GM23338 (cell line): ENCODE data around the gene CLUH. TPM values are rescaled to one million over a fixed set of nuclear protein-coding genes. Genes with fewer than 3 reads are reported as not detected.

Source experiments
- ATAC-seq: fragments of 200-7000 bp; cut with Tn5 transposase; 3 replicates; pipeline ENCODE4 v1.9.1; 2020
- DNase-seq: peaks from one replicate; pipeline ENCODE4 v3.0.0-alpha.2; 2015; ENCODE audit warnings: low spot score
- H2AFZ ChIP-seq: fragments of 200-600 bp; sonication (generic); 2 replicates; pipeline ENCODE4 v1.8.0; 2016; ENCODE audit warnings: antibody characterized with exemption, mild to moderate bottlenecking, moderate library complexity
- H3F3A ChIP-seq: fragments of 200-600 bp; sonication (generic); replicated peaks from 2 replicates; pipeline ENCODE4 v1.8.0; 2017; ENCODE audit warnings: antibody characterized with exemption, mixed run types, low read depth
- H3K27ac ChIP-seq: fragments of 200-600 bp; sonication (generic); 2 replicates; pipeline ENCODE4 v1.6.1; 2016; ENCODE audit warnings: low read depth
- H3K27me3 ChIP-seq: fragments of 200-600 bp; sonication (generic); 2 replicates; pipeline ENCODE4 v1.8.0; 2016; ENCODE audit warnings: mild to moderate bottlenecking, mixed run types, moderate library complexity; ENCODE audit not compliant: insufficient read depth
- H3K36me3 ChIP-seq: fragments of 200-600 bp; sonication (generic); 2 replicates; pipeline ENCODE4 v1.8.0; 2016; ENCODE audit warnings: mild to moderate bottlenecking; ENCODE audit not compliant: insufficient read depth
- H3K4me1 ChIP-seq: fragments of 200-600 bp; sonication (generic); 2 replicates; pipeline ENCODE4 v1.8.0; 2016; ENCODE audit warnings: mild to moderate bottlenecking, moderate library complexity; ENCODE audit not compliant: insufficient read depth
- H3K4me2 ChIP-seq: fragments of 200-600 bp; sonication (generic); 2 replicates; pipeline ENCODE4 v1.7.1; 2017; ENCODE audit warnings: mixed run types
- H3K4me3 ChIP-seq: fragments of 200-600 bp; sonication (generic); 2 replicates; pipeline ENCODE4 v1.6.1; 2016; ENCODE audit warnings: mixed run types
- H3K79me2 ChIP-seq: fragments of 200-600 bp; sonication (generic); replicated peaks from 2 replicates; pipeline ENCODE4 v1.8.0; 2017; ENCODE audit warnings: mild to moderate bottlenecking; ENCODE audit not compliant: insufficient read depth
- H3K9me2 ChIP-seq: fragments of 200-600 bp; sonication (generic); 2 replicates; pipeline ENCODE4 v1.8.0; 2017; ENCODE audit not compliant: insufficient read depth
- H4K20me1 ChIP-seq: fragments of 200-600 bp; sonication (generic); replicated peaks from 2 replicates; pipeline ENCODE4 v1.8.0; 2017; ENCODE audit warnings: mild to moderate bottlenecking; ENCODE audit not compliant: insufficient read depth
- H3K27ac Mint-ChIP-seq: 2 replicates; pipeline ENCODE4 v1.8.0; 2020; ENCODE audit warnings: inconsistent platforms, mild to moderate bottlenecking, moderate library complexity, mixed read lengths
- H3K27me3 Mint-ChIP-seq: 3 replicates; pipeline ENCODE4 v1.8.0; 2022; ENCODE audit warnings: low read depth, mild to moderate bottlenecking, moderate library complexity, mixed read lengths, inconsistent platforms; ENCODE audit not compliant: insufficient read depth, poor library complexity
- H3K36me3 Mint-ChIP-seq: 3 replicates; pipeline ENCODE4 v1.8.0; 2021; ENCODE audit warnings: low read depth, mild to moderate bottlenecking, inconsistent platforms, moderate library complexity, mixed read lengths
- H3K4me1 Mint-ChIP-seq: 3 replicates; pipeline ENCODE4 v1.8.0; 2020; ENCODE audit warnings: mild to moderate bottlenecking, inconsistent platforms, mixed read lengths
- H3K4me3 Mint-ChIP-seq: 3 replicates; pipeline ENCODE4 v1.8.0; 2021; ENCODE audit warnings: moderate library complexity, mild to moderate bottlenecking, inconsistent platforms, mixed read lengths
- H3K9me3 Mint-ChIP-seq: 3 replicates; pipeline ENCODE4 v1.8.0; 2020; ENCODE audit warnings: moderate library complexity, mild to moderate bottlenecking, inconsistent platforms, mixed read lengths
- CREB1 ChIP-seq: fragments of 250-450 bp; sonication (Bioruptor Pico); IDR thresholded peaks from 2 replicates; pipeline ENCODE4 v1.5.0; 2020; ENCODE audit warnings: low read depth, mild to moderate bottlenecking, moderate library complexity
- EZH2 ChIP-seq: fragments of 200-600 bp; sonication (generic); IDR thresholded peaks from one replicate; pipeline ENCODE4 v1.8.0; 2017; ENCODE audit warnings: antibody characterized with exemption, mild to moderate bottlenecking, low read depth; ENCODE audit not compliant: unreplicated experiment
- EZH2phosphoT487 ChIP-seq: fragments of 200-600 bp; sonication (generic); IDR thresholded peaks from one replicate; pipeline ENCODE4 v1.8.1; 2018; ENCODE audit warnings: antibody characterized with exemption; ENCODE audit not compliant: unreplicated experiment
- JUNB ChIP-seq: IDR thresholded peaks from one replicate; pipeline ENCODE4 v1.6.1; 2016; ENCODE audit warnings: antibody characterized with exemption; ENCODE audit not compliant: unreplicated experiment
- NANOG ChIP-seq: IDR thresholded peaks from 2 replicates; pipeline ENCODE4 v1.6.1; 2016; ENCODE audit warnings: antibody characterized with exemption, borderline replicate concordance
- POLR2AphosphoS5 ChIP-seq: IDR thresholded peaks from 2 replicates; pipeline ENCODE4 v1.6.1; 2016; ENCODE audit warnings: antibody characterized with exemption, low read depth
- STAT1 ChIP-seq: IDR thresholded peaks from one replicate; pipeline ENCODE4 v1.6.1; 2016; ENCODE audit warnings: antibody characterized with exemption; ENCODE audit not compliant: unreplicated experiment
- ZNF114 ChIP-seq: fragments of 250-450 bp; sonication (Bioruptor Pico); IDR thresholded peaks from 2 replicates; pipeline ENCODE4 v1.5.0; 2020; ENCODE audit warnings: mild to moderate bottlenecking, moderate library complexity
- ZNF331 ChIP-seq: fragments of 250-450 bp; sonication (Bioruptor Pico); IDR thresholded peaks from 2 replicates; pipeline ENCODE4 v1.5.0; 2020; ENCODE audit warnings: low read depth, mild to moderate bottlenecking, moderate library complexity
- polyA plus RNA-seq: library from polyadenylated mRNA; unstranded; fragments of >200 nt; fragmentation: Nextera tagmentation; extraction: Ambion mirVana; gene quantifications from 2 replicates; pipeline ENCODE4 v1.2.1, GENCODE V29; 2016
- total RNA-seq: library from RNA; depleted of rRNA; stranded (reverse); fragments of >200 nt; shearing (Covaris generic); gene quantifications from 2 replicates; pipeline ENCODE4 v1.2.3, GENCODE V29; 2014
- TF ChIP-seq, protein P1 (sequence below): IDR thresholded peaks from one replicate; pipeline ENCODE4 v1.6.1; 2018; ENCODE audit warnings: antibody characterized with exemption; ENCODE audit not compliant: unreplicated experiment
- TF ChIP-seq, protein P2 (sequence below), 2 experiments: fragments of 200-600 bp in 1 of 2; sonication (generic) in 1 of 2; conservative IDR thresholded peaks; 2 replicates each; pipeline versions ENCODE4 v1.5.1 to v1.6.1; 2016 to 2017; ENCODE audit warnings: antibody characterized with exemption in 2 of 2, low read depth in 2 of 2, mild to moderate bottlenecking in 2 of 2, moderate library complexity in 1 of 2
- TF ChIP-seq, protein P3 (sequence below): fragments of 250-450 bp; sonication (Bioruptor Pico); IDR thresholded peaks from 2 replicates; pipeline ENCODE4 v1.5.0; 2020; ENCODE audit warnings: mild to moderate bottlenecking, moderate library complexity
- TF ChIP-seq, protein P4 (sequence below): IDR thresholded peaks from 2 replicates; pipeline ENCODE4 v1.6.1; 2016; ENCODE audit warnings: antibody characterized with exemption

CLUH gene
- total and polyA plus RNA-seq, 2 experiments from 2014 or later = 23.5 to 90.0 TPM

DNA sequence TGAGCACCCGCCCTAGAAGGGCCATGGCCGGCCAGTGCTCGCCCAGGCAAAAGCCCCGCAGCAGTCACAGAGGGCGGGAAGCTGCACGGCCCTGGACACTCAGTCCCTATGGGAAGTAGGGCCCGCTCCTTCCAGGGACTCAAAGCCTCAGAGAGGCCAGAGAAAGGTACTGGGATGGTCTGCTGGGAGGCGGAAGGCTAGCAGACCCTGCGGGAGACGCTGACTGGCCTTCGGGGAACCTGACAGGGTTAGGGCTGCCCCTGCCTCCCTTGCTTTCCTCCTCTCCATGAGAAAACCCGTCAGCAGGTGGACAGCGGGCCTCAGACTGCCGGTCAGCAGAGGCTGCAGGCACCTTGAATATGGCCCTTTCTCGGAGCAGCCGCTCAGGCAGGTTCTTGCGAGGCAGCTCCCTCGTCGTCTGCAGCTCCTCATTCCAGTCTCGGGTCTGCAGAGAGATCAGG is 11.5 kb downstream of the CLUH start:
- H2AFZ ChIP-seq = no peak overlapping the region
- peaks cover 4% of the 10 kb centered on the region for H4K20me1 ChIP-seq
- DNase-seq (no peak), ATAC-seq (no peak)
- H3K9me2 ChIP-seq = no peaks in the 10 kb centered on the region
- Mint-ChIP-seq H3K9me3 (no peaks in the 10 kb centered on the region), H3K27me3 (peaks cover 6% of the 10 kb centered on the region), H3K4me3 (no peak overlapping the region), H3K4me1 (peaks cover 6% of the 10 kb centered on the region), H3K36me3 (peaks cover 48% of the 10 kb centered on the region; the same call in 2 of the 3 replicates), H3K27ac (peak overlapping the region; percentile 23; the same call in 1 of the 2 replicates)
- H3F3A ChIP-seq = no peaks in the 10 kb centered on the region
- no peak overlapping the region for H3K27ac ChIP-seq
- TF ChIP-seq NANOG (no peak), EZH2 (no peak), ZNF114 (CRISPR knock-in tag) (no peak), POLR2AphosphoS5 (no peak), JUNB (no peak), EZH2phosphoT487 (no peak), STAT1 (no peak), ZNF331 (CRISPR knock-in tag) (no peak), CREB1 (CRISPR knock-in tag) (no peak)
- TF ChIP-seq, protein P1, sequence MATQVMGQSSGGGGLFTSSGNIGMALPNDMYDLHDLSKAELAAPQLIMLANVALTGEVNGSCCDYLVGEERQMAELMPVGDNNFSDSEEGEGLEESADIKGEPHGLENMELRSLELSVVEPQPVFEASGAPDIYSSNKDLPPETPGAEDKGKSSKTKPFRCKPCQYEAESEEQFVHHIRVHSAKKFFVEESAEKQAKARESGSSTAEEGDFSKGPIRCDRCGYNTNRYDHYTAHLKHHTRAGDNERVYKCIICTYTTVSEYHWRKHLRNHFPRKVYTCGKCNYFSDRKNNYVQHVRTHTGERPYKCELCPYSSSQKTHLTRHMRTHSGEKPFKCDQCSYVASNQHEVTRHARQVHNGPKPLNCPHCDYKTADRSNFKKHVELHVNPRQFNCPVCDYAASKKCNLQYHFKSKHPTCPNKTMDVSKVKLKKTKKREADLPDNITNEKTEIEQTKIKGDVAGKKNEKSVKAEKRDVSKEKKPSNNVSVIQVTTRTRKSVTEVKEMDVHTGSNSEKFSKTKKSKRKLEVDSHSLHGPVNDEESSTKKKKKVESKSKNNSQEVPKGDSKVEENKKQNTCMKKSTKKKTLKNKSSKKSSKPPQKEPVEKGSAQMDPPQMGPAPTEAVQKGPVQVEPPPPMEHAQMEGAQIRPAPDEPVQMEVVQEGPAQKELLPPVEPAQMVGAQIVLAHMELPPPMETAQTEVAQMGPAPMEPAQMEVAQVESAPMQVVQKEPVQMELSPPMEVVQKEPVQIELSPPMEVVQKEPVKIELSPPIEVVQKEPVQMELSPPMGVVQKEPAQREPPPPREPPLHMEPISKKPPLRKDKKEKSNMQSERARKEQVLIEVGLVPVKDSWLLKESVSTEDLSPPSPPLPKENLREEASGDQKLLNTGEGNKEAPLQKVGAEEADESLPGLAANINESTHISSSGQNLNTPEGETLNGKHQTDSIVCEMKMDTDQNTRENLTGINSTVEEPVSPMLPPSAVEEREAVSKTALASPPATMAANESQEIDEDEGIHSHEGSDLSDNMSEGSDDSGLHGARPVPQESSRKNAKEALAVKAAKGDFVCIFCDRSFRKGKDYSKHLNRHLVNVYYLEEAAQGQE = no peak
- TF ChIP-seq, protein P2, sequence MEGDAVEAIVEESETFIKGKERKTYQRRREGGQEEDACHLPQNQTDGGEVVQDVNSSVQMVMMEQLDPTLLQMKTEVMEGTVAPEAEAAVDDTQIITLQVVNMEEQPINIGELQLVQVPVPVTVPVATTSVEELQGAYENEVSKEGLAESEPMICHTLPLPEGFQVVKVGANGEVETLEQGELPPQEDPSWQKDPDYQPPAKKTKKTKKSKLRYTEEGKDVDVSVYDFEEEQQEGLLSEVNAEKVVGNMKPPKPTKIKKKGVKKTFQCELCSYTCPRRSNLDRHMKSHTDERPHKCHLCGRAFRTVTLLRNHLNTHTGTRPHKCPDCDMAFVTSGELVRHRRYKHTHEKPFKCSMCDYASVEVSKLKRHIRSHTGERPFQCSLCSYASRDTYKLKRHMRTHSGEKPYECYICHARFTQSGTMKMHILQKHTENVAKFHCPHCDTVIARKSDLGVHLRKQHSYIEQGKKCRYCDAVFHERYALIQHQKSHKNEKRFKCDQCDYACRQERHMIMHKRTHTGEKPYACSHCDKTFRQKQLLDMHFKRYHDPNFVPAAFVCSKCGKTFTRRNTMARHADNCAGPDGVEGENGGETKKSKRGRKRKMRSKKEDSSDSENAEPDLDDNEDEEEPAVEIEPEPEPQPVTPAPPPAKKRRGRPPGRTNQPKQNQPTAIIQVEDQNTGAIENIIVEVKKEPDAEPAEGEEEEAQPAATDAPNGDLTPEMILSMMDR (conservative IDR thresholded peaks at IDR 0.05; ENCODE audit: low read depth in 2 of 2) = no peak
- TF ChIP-seq, protein P3, sequence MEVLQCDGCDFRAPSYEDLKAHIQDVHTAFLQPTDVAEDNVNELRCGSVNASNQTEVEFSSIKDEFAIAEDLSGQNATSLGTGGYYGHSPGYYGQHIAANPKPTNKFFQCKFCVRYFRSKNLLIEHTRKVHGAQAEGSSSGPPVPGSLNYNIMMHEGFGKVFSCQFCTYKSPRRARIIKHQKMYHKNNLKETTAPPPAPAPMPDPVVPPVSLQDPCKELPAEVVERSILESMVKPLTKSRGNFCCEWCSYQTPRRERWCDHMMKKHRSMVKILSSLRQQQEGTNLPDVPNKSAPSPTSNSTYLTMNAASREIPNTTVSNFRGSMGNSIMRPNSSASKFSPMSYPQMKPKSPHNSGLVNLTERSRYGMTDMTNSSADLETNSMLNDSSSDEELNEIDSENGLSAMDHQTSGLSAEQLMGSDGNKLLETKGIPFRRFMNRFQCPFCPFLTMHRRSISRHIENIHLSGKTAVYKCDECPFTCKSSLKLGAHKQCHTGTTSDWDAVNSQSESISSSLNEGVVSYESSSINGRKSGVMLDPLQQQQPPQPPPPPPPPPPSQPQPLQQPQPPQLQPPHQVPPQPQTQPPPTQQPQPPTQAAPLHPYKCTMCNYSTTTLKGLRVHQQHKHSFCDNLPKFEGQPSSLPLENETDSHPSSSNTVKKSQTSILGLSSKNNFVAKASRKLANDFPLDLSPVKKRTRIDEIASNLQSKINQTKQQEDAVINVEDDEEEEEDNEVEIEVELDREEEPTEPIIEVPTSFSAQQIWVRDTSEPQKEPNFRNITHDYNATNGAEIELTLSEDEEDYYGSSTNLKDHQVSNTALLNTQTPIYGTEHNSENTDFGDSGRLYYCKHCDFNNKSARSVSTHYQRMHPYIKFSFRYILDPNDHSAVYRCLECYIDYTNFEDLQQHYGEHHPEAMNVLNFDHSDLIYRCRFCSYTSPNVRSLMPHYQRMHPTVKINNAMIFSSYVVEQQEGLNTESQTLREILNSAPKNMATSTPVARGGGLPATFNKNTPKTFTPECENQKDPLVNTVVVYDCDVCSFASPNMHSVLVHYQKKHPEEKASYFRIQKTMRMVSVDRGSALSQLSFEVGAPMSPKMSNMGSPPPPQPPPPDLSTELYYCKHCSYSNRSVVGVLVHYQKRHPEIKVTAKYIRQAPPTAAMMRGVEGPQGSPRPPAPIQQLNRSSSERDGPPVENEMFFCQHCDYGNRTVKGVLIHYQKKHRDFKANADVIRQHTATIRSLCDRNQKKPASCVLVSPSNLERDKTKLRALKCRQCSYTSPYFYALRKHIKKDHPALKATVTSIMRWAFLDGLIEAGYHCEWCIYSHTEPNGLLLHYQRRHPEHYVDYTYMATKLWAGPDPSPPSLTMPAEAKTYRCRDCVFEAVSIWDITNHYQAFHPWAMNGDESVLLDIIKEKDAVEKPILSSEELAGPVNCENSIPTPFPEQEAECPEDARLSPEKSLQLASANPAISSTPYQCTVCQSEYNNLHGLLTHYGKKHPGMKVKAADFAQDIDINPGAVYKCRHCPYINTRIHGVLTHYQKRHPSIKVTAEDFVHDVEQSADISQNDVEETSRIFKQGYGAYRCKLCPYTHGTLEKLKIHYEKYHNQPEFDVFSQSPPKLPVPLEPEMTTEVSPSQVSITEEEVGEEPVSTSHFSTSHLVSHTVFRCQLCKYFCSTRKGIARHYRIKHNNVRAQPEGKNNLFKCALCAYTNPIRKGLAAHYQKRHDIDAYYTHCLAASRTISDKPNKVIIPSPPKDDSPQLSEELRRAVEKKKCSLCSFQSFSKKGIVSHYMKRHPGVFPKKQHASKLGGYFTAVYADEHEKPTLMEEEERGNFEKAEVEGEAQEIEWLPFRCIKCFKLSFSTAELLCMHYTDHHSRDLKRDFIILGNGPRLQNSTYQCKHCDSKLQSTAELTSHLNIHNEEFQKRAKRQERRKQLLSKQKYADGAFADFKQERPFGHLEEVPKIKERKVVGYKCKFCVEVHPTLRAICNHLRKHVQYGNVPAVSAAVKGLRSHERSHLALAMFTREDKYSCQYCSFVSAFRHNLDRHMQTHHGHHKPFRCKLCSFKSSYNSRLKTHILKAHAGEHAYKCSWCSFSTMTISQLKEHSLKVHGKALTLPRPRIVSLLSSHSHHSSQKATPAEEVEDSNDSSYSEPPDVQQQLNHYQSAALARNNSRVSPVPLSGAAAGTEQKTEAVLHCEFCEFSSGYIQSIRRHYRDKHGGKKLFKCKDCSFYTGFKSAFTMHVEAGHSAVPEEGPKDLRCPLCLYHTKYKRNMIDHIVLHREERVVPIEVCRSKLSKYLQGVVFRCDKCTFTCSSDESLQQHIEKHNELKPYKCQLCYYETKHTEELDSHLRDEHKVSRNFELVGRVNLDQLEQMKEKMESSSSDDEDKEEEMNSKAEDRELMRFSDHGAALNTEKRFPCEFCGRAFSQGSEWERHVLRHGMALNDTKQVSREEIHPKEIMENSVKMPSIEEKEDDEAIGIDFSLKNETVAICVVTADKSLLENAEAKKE (CRISPR knock-in tag) = no peak
- TF ChIP-seq, protein P4, sequence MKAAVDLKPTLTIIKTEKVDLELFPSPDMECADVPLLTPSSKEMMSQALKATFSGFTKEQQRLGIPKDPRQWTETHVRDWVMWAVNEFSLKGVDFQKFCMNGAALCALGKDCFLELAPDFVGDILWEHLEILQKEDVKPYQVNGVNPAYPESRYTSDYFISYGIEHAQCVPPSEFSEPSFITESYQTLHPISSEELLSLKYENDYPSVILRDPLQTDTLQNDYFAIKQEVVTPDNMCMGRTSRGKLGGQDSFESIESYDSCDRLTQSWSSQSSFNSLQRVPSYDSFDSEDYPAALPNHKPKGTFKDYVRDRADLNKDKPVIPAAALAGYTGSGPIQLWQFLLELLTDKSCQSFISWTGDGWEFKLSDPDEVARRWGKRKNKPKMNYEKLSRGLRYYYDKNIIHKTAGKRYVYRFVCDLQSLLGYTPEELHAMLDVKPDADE = no peak
- H3K27me3 ChIP-seq = no peaks in the 10 kb centered on the region
- no peaks in the 10 kb centered on the region for H3K79me2 ChIP-seq
- no peak overlapping the region for H3K4me2 ChIP-seq
- H3K4me3 ChIP-seq = no peak overlapping the region
- no peaks in the 10 kb centered on the region for H3K36me3 ChIP-seq
- no peaks in the 10 kb centered on the region for H3K4me1 ChIP-seq
